Measurements from ENCODE around the gene RASA4B.
"Not testable (repeated sequence)": the region's sequence is repeated elsewhere in the genome, so short reads cannot be mapped to it uniquely, and the experiment has no call there.

DNA sequence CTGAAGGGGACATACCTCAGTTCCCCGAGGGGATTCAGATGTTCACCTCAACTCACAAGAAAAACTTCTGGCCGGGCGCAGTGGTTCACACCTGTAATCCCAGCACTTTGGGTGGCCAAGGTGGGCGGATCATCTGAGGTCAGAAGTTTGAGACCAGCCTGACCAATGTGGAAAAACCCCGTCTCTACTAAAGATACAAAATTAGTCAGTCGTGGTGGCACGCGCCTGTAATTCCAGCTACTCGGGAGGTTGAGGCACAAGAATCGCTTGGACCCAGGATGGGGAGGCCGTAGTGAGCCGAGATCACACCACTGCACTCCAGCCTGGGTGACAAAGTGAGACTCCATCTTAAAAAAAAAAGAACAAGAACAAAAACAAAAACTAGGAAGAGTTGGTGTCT is 27.7 kb upstream of the RASA4B start:
- TF ChIP-seq, protein P1, sequence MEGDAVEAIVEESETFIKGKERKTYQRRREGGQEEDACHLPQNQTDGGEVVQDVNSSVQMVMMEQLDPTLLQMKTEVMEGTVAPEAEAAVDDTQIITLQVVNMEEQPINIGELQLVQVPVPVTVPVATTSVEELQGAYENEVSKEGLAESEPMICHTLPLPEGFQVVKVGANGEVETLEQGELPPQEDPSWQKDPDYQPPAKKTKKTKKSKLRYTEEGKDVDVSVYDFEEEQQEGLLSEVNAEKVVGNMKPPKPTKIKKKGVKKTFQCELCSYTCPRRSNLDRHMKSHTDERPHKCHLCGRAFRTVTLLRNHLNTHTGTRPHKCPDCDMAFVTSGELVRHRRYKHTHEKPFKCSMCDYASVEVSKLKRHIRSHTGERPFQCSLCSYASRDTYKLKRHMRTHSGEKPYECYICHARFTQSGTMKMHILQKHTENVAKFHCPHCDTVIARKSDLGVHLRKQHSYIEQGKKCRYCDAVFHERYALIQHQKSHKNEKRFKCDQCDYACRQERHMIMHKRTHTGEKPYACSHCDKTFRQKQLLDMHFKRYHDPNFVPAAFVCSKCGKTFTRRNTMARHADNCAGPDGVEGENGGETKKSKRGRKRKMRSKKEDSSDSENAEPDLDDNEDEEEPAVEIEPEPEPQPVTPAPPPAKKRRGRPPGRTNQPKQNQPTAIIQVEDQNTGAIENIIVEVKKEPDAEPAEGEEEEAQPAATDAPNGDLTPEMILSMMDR (IDR thresholded peaks at IDR 0.05): not testable (repeated sequence)
- not testable (repeated sequence) for TF ChIP-seq POLR2A, POLR2AphosphoS5, EP300 (IDR thresholded peaks at IDR 0.05)

All from upper lobe of left lung (tissue), 4 donors.